ENCODE measurements around the gene FOSB. TPM values are rescaled to one million over a fixed set of nuclear protein-coding genes. Genes with fewer than 3 reads are reported as not detected.

FOSB gene
- total RNA-seq, 1 experiment from 2014 or later: 1.7 TPM

DNA sequence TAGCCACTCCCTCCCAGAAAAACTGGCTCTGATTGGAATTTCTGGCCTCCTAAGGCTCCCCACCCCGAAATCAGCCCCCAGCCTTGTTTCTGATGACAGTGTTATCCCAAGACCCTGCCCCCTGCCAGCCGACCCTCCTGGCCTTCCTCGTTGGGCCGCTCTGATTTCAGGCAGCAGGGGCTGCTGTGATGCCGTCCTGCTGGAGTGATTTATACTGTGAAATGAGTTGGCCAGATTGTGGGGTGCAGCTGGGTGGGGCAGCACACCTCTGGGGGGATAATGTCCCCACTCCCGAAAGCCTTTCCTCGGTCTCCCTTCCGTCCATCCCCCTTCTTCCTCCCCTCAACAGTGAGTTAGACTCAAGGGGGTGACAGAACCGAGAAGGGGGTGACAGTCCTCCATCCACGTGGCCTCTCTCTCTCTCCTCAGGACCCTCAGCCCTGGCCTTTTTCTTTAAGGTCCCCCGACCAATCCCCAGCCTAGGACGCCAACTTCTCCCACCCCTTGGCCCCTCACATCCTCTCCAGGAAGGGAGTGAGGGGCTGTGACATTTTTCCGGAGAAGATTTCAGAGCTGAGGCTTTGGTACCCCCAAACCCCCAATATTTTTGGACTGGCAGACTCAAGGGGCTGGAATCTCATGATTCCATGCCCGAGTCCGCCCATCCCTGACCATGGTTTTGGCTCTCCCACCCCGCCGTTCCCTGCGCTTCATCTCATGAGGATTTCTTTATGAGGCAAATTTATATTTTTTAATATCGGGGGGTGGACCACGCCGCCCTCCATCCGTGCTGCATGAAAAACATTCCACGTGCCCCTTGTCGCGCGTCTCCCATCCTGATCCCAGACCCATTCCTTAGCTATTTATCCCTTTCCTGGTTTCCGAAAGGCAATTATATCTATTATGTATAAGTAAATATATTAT, 6.1 kb downstream of the FOSB start:
- Mint-ChIP-seq H3K36me3 (ENCODE audit: insufficient read depth in 1 of 3, low read depth in 3 of 3) (peaks cover 0 to 11% (median 0%) of the 10 kb centered on the region in 3 experiments; a peak in 1 of 7 replicates), H3K9me3 (no peaks in the 10 kb centered on the region), H3K4me1 (peaks cover 28 to 55% of the 10 kb centered on the region in 2 experiments), H3K27me3 (ENCODE audit: low read depth) (peaks cover 11% of the 10 kb centered on the region), H3K4me3 (peak overlapping the region in 1 of 2 experiments; percentile 59; a peak in 3 of 5 replicates), H3K27ac (peak overlapping the region in 1 of 3 experiments; percentile 85; a peak in 1 of 7 replicates)
- DNase-seq: no peak
- Histone ChIP-seq H3K18ac (ENCODE audit: insufficient read length, low read depth, low read length) (no peak overlapping the region), H4K91ac (ENCODE audit: insufficient read length, low read depth, low read length) (no peak overlapping the region), H2AK5ac (ENCODE audit: insufficient read length, low read length) (no peak overlapping the region), H3K23ac (ENCODE audit: insufficient read length, low read depth, low read length) (no peak overlapping the region), H3K56ac (ENCODE audit: insufficient read length, low read depth, low read length) (no peak overlapping the region), H3K23me2 (ENCODE audit: insufficient read length, low read depth, low read length, poor library complexity, severe bottlenecking) (peaks cover 7% of the 10 kb centered on the region), H3K9me3 (ENCODE audit: control insufficient read depth, low read depth, low read length) (no peaks in the 10 kb centered on the region), H2BK15ac (ENCODE audit: low read depth, low read length) (no peak overlapping the region), H2AFZ (ENCODE audit: low read length) (no peak overlapping the region), H2BK120ac (ENCODE audit: low read depth, low read length, poor library complexity, severe bottlenecking) (no peak overlapping the region), H3K27me3 (ENCODE audit: insufficient read depth, low read length) (no peaks in the 10 kb centered on the region), H4K5ac (ENCODE audit: insufficient read length, low read depth, low read length) (no peak overlapping the region), H3K79me2 (ENCODE audit: insufficient read depth, low read length) (no peaks in the 10 kb centered on the region), H4K8ac (replicated peaks; ENCODE audit: insufficient read length, low read depth, low read length) (no peak overlapping the region), H2BK12ac (ENCODE audit: insufficient read length, low read depth, low read length) (no peak overlapping the region), H3K14ac (ENCODE audit: insufficient read depth, low read length) (no peak overlapping the region), H3K27ac (ENCODE audit: insufficient read length, low read depth, low read length) (no peak overlapping the region), H4K20me1 (ENCODE audit: control insufficient read depth, insufficient read depth, insufficient read length) (no peaks in the 10 kb centered on the region), H3K4me2 (ENCODE audit: insufficient read depth, insufficient read length, low read length) (no peak overlapping the region), H3K79me1 (ENCODE audit: insufficient read depth, low read depth, low read length, poor library complexity, severe bottlenecking) (no peaks in the 10 kb centered on the region), H2BK20ac (ENCODE audit: low read depth, low read length, poor library complexity, severe bottlenecking) (no peak overlapping the region), H3K4ac (ENCODE audit: low read depth, low read length) (no peak overlapping the region), H3T11ph (ENCODE audit: low read length) (no peak overlapping the region), H3K4me1 (ENCODE audit: insufficient read depth, low read length) (no peaks in the 10 kb centered on the region), H3K9ac (ENCODE audit: extremely low read depth, insufficient read length, low read length) (no peak overlapping the region), H2BK5ac (ENCODE audit: insufficient read length, low read length) (no peak overlapping the region)
- no CpG with 5 or more reads among the region's 27 CpGs for WGBS (ENCODE audit: extremely low coverage, insufficient read length, low lambda C conversion rate)
- TF ChIP-seq, protein P1, sequence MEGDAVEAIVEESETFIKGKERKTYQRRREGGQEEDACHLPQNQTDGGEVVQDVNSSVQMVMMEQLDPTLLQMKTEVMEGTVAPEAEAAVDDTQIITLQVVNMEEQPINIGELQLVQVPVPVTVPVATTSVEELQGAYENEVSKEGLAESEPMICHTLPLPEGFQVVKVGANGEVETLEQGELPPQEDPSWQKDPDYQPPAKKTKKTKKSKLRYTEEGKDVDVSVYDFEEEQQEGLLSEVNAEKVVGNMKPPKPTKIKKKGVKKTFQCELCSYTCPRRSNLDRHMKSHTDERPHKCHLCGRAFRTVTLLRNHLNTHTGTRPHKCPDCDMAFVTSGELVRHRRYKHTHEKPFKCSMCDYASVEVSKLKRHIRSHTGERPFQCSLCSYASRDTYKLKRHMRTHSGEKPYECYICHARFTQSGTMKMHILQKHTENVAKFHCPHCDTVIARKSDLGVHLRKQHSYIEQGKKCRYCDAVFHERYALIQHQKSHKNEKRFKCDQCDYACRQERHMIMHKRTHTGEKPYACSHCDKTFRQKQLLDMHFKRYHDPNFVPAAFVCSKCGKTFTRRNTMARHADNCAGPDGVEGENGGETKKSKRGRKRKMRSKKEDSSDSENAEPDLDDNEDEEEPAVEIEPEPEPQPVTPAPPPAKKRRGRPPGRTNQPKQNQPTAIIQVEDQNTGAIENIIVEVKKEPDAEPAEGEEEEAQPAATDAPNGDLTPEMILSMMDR (conservative IDR thresholded peaks at IDR 0.05): no peak

Data from H9 (cell line).